ENCODE data around the gene MSRB3. TPM values are rescaled to one million over a fixed set of nuclear protein-coding genes. Genes with fewer than 3 reads are reported as not detected.

MSRB3 gene
- total RNA-seq, 1 donor from 2014 or later = not detected

GRCh38 chr12:65364046-65364445, 85.6 kb downstream of the MSRB3 start:
- Mint-ChIP-seq H3K27me3 (no peaks in the 10 kb centered on the region), H3K27ac (no peak overlapping the region), H3K36me3 (ENCODE audit: low read depth) (no peaks in the 10 kb centered on the region), H3K4me1 (no peaks in the 10 kb centered on the region), H3K9me3 (no peaks in the 10 kb centered on the region), H3K4me3 (no peak overlapping the region)
- DNase-seq (no peak), ATAC-seq (ENCODE audit: low read depth) (no peak)
- intact Hi-C loops (cut with micrococcal nuclease) = no loop called here
- CTCF ChIA-PET = no interaction called here
- POLR2A ChIA-PET = no interaction called here
- no peak for TF ChIP-seq CTCF (IDR thresholded peaks at IDR 0.05)

- TF ChIP-seq CTCF (IDR thresholded peaks at IDR 0.05) = no peak
- ATAC-seq (ENCODE audit: low read depth) (no peak), DNase-seq (no peak)
- ChIA-PET CTCF (no interaction called here), POLR2A (no interaction called here)
- no peaks in the 10 kb centered on the region for H3K4me1 Mint-ChIP-seq
- intact Hi-C loops (cut with micrococcal nuclease) = no loop called here
- H3K9me3 Mint-ChIP-seq = no peaks in the 10 kb centered on the region
- no peaks in the 10 kb centered on the region for H3K27me3 Mint-ChIP-seq
- no peak overlapping the region for H3K27ac Mint-ChIP-seq
- no peaks in the 10 kb centered on the region for H3K36me3 Mint-ChIP-seq (ENCODE audit: low read depth)
- H3K4me3 Mint-ChIP-seq = no peak overlapping the region
Observed at GRCh38 chr12:65367396-65367795, 88.9 kb downstream of the MSRB3 start.

GRCh38 chr12:65368055-65368454, 89.6 kb downstream of the MSRB3 start:
- intact Hi-C loops (cut with micrococcal nuclease) = no loop called here
- Mint-ChIP-seq H3K9me3 (no peaks in the 10 kb centered on the region), H3K36me3 (ENCODE audit: low read depth) (no peaks in the 10 kb centered on the region), H3K4me1 (no peaks in the 10 kb centered on the region), H3K27me3 (peaks cover 2% of the 10 kb centered on the region), H3K27ac (no peak overlapping the region), H3K4me3 (no peak overlapping the region)
- TF ChIP-seq CTCF (IDR thresholded peaks at IDR 0.05) = no peak
- DNase-seq = no peak
- CTCF ChIA-PET = no interaction called here
- POLR2A ChIA-PET = no interaction called here
- no peak for ATAC-seq (ENCODE audit: low read depth)

GRCh38 chr12:65372574-65372973, 94.1 kb downstream of the MSRB3 start:
- DNase-seq = no peak
- POLR2A ChIA-PET = no interaction called here
- intact Hi-C loops (cut with micrococcal nuclease) = no loop called here
- H3K4me3 Mint-ChIP-seq = no peak overlapping the region
- H3K36me3 Mint-ChIP-seq (ENCODE audit: low read depth) = no peaks in the 10 kb centered on the region
- no peak overlapping the region for H3K27ac Mint-ChIP-seq
- no peaks in the 10 kb centered on the region for H3K4me1 Mint-ChIP-seq
- no peaks in the 10 kb centered on the region for H3K9me3 Mint-ChIP-seq
- H3K27me3 Mint-ChIP-seq = peaks cover 2% of the 10 kb centered on the region
- TF ChIP-seq CTCF (IDR thresholded peaks at IDR 0.05) = no peak
- no peak for ATAC-seq (ENCODE audit: low read depth)
- CTCF ChIA-PET = no interaction called here

- Mint-ChIP-seq H3K4me1 (no peaks in the 10 kb centered on the region), H3K4me3 (no peak overlapping the region), H3K9me3 (no peaks in the 10 kb centered on the region), H3K27me3 (no peaks in the 10 kb centered on the region), H3K27ac (no peak overlapping the region), H3K36me3 (ENCODE audit: low read depth) (no peaks in the 10 kb centered on the region)
- ATAC-seq (ENCODE audit: low read depth) (no peak), DNase-seq (no peak)
- TF ChIP-seq CTCF (IDR thresholded peaks at IDR 0.05) = no peak
- intact Hi-C loops (cut with micrococcal nuclease) = no loop called here
- ChIA-PET CTCF (no interaction called here), POLR2A (no interaction called here)
Observed at GRCh38 chr12:65384240-65384639, 105.8 kb downstream of the MSRB3 start.

All from activated B cell treated with CpG ODN at 0.5 μM for 24 hours (primary cell).